Left lobe of liver (tissue), 2 donors: ENCODE results near the gene MEDAG. TPM values are rescaled to one million over a fixed set of nuclear protein-coding genes. Genes with fewer than 3 reads are reported as not detected.

Experiments used
- ATAC-seq: fragments of 200-7000 bp; cut with Tn5 transposase; one replicate; pipeline ENCODE4 v1.9.1; 2020; ENCODE audit warnings: mild to moderate bottlenecking, moderate library complexity
- DNase-seq: peaks from one replicate; pipeline ENCODE4 v3.0.0-alpha.2; 2020; ENCODE audit warnings: low spot score
- total RNA-seq: library from RNA; stranded (reverse); gene quantifications from one replicate; pipeline ENCODE4 v1.2.1, GENCODE V29; 2021
- donor health status: DM: no; HTN: no; CAD: no; lungs with moderate emphysema.
- donor health status: DM: no; HTN: yes; CAD: no.

MEDAG gene
- total RNA-seq = 0.18 TPM

DNA sequence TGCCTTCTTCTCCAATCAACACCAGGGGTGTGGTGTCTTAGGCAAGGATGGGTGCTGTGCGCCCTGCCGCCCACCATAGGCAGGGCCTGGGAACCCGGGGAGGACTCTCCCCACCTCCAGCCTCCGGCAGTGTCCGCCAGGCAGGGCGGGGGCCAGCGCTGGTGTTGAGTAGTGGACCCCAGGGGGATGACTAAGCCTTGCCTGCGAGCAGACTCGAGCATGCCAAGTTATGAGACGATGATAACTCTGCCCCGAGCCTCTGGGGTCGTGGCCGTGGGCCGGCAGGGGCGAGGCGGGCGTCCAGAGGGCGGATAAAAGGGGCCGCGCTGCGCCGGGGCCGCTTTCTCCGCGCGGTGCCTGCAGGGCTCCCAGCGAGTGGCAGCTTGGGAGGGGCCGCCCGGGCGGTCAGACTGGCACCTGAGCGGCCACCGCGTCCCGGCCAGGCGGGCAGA lies at the start of gene MEDAG:
TSS of gene MEDAG (plus strand) at position 340 of the 452 bp plus-strand sequence. CDS start 245 bp downstream, outside the sequence.
- DNase-seq (no peak), ATAC-seq (peak; percentile 10)

GRCh38 chr13:30857018-30857417 lies 49.1 kb upstream of the MEDAG start:
- no peak for DNase-seq

DNA sequence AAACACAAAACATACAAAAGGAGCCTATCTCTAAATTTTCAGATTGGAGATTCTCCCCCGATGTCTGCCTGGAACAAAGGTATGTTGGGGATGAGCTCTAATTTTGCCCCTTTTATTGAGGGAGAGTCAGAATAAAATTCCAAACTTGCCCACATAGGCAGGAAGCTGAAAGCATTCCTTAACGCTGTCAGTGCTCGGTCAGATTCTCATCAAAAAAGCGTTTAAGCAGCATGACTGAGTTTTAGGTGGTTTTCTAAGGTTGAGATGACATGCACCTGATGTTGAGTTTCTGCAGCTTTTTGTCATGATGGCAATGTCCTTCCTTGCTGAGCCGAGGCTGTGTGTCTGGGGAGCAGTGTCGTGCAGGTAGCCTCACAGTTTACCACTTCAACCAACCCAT lies 48.4 kb upstream of the MEDAG start:
- DNase-seq (no peak), ATAC-seq (no peak)

More at GRCh38 chr13:30857018-30857417, 49.1 kb upstream of the MEDAG start:
- no peak for ATAC-seq

- DNase-seq = no peak
- ATAC-seq = no peak
These were observed 46.7 kb upstream of the MEDAG start for GRCh38 chr13:30859326-30859725.

DNA sequence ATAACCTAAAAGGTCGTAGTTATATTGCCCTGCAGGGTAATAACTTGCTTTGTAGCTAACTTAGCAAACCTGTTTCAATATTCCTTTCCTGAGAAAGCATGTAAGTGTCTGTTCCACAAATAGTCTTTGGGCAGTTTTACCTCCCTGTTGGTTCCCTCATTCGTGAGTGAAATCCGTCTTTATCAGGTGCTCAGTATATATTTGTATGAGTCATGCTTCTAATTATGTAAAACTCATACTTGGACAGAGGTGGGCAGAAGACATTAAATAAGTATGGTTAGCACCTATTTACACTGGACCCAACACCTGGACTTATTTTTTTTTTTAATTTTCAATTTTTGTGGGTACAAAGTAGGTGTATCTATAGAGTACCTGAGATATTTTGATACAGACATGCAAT lies 44.9 kb upstream of the MEDAG start:
- ATAC-seq = no peak
- no peak for DNase-seq

DNA sequence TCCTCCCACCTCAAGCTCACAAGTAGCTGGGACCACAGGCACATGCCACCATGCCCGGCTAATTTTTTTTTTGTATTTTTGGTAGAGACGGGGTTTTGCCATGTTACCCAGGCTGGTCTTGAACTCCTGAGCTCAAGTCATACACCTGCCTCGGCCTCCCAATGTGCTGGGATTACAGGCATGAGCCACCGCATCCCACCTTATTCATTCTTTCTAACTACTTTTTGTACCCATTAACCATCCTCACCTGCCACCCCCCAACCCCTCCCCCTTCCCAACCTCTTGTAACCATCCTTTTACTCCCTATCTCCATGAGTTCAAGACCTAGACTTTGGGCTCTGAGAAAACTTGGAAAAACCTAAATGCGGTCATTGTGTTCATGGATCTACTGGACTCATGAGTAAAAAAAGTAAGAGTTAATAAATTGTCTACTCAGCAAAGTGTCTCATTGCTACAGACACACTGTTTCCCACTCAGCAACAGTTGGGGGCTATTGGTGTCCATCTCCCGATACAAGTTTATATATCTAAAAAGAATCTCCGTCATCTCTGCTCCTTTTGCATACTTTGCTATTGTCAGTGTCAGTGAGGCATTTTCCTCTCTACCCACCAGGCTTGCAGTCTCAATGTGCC lies 44.1 kb upstream of the MEDAG start:
- DNase-seq (no peak), ATAC-seq (no peak)

DNA sequence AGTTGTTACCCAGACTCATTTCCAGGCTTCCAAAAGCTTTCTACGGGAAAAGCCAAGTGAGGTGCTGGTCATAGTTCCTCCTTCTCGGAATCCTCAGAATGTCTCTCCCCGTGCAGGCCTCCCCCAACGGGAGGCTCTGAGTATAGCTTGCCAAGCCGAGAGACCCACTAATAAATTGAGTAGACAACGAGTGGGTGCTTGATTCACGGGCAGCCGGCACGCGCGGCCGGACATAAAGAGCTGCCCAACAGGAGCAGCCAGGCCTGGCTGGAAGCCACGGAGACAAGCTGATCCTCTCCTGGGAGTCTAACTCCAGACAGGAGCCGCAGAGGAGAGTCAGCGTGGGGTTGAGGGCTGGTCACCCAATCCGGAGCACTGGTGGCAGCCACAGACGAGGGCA lies 43.4 kb upstream of the MEDAG start:
- DNase-seq (no peak), ATAC-seq (no peak)

DNA sequence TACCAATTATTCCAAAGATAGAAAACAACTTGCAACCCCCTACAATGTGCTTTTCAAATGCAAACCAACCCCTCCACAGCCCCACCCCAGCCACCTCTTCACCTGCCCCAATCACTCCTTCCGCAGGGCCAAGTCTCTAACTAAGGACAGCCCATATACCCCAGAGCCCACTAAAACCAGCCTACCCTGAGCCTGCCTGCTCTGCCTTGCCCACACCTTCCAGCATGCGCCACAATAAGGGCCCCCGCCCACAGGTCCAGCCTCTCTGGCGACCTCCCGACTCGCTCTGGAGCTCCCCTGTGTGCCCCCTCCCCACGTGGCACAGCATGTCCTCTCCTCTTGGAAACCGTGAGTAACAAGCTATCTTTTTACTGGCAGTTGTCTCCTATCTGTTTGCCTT lies 42.8 kb upstream of the MEDAG start:
- DNase-seq = no peak
- ATAC-seq = no peak

GRCh38 chr13:30863796-30864195 lies 42.3 kb upstream of the MEDAG start:
- ATAC-seq = no peak
- no peak for DNase-seq

- no peak for ATAC-seq
- DNase-seq = no peak
These were observed 41.5 kb upstream of the MEDAG start for GRCh38 chr13:30864433-30865122.

DNA sequence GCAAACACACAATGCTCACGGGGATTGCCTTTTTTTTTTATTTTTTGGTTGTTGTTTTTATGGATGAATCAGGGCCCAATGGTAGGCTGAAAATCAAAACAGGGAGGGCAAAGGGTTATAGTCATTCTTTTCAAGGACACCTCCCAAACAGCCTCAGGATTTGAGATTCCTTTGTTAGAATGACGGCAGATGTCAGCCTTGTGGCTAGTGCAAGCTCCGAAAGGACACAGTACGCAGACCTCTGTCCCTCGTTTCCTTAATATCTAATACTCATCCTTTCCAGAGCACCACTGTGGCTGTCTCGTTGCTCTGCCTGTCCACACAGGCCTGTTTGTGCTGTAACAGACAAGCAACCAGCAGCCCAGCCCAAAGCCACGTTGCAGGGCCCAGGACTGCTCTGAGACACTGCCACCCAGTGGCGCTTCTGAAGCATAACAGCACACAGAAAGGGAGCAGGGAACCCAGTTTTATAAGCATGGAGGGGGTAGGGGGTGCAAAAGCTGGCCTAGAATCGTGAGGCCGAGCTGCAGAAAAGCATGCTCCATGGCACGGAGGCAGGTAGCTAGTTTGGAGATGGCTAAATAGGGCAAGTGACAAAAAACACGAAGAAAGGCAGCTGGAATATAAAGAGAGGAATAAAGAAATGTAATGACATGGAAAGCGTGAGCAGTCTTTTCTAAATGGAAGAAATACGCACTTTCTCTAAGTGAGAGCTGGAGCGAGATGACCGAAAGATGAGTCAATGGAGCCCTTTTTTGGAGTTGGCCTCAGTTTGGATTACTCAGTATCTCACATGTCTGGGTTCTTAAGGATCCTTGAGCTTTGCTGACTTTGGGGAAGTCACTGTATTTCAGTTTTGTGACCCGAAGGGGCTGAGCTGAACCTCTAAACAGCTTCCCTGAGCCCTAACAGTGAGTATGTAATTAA lies 40.7 kb upstream of the MEDAG start:
- ATAC-seq = peak; percentile 99
- peak; percentile 76 for DNase-seq

- no peak for DNase-seq
- ATAC-seq = no peak
These were observed 39.4 kb upstream of the MEDAG start for GRCh38 chr13:30866677-30867076.

DNA sequence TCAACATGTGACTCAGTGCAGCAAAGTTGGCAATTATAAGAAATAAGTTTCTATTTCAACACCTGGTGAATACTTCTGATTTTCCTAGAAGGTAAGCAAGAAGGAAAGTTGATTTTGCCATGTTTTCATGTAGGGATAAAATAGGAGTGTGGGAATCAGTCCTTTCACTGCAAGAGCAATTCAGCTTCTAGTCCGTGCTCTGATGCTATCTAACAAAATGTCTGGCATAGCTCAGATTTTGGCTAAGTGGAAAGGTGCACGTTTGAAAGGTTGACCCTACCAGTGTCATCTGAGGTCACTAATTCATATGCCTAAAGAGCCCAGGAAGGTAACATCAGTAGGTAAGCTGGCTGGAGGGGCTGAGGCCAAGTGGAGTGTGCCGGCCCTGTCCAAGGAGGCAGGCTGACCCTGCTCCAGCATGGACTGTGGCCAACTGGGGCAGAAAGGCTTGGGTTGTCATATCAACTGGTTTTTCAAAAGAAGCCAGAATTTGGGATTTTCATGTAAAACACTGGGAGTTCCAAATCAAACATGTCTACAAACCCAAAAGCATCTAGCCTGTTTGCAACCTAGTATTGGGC lies 38.9 kb upstream of the MEDAG start:
- ATAC-seq (no peak), DNase-seq (no peak)

- ATAC-seq (no peak), DNase-seq (no peak)
These were observed 37.1 kb upstream of the MEDAG start for GRCh38 chr13:30868799-30869470.

GRCh38 chr13:30869491-30869890 lies 36.6 kb upstream of the MEDAG start:
- DNase-seq = no peak
- no peak for ATAC-seq

DNA sequence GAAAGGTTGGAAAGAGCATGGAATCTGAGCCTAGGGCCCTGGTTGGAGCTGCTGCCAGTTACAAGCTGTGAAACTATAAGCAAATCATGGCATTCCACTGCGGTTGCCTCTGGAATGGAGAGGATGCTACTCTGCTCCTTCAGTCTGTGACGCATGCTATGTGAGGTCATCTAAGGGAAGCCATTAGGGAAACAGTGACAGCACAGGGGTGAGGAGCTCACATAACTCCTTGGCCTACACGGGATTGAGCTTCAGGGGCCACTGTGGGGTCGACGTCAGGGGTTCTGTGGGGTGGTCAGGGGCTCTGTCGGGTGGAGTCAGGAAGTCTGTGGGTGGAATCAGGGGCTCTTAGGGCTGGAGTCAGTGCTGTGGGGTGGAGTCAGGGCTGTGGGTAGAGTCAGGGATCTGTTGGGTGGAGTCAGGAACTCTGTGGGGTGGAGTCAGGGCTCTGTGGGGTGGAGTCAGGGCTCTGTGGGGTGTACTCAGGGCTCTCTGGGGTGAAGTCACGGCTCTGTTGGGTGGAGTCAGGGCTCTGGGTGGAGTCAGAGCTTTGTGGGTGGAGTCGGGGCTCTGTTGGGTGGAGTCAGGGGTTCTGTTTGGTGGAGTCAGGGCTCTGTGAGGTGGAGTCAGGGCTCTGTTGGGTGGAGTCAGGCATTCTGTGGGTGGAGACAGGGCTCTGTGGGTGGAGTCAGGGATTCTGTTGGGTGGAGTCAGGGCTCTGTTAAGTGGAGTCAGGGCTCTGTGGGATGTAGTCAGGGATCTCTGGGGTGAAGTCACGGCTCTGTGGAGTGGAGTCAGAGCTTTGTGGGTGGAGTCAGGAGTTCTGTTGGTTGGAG lies 35.8 kb upstream of the MEDAG start:
- DNase-seq (no peak), ATAC-seq (peak; percentile 72)

- DNase-seq (no peak), ATAC-seq (no peak)
These were observed 35.0 kb upstream of the MEDAG start for GRCh38 chr13:30870916-30871587.

GRCh38 chr13:30871588-30872275 lies 34.3 kb upstream of the MEDAG start:
- DNase-seq = no peak
- no peak for ATAC-seq

DNA sequence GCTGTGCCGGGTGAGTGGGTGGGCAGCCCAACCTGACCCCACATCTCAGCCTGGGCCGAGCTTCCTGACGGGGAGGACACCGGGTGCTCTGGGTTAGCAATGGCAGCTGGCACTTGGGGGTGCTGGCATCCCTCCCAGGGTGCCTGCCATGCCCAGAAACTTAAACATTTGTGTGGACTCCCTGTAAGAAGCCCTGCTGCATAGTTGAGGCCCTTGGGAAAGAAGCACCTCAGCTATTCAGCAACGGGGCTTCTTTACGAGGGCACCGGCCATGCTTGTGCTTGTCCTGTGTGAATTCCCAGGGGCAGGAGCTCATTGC lies 33.8 kb upstream of the MEDAG start:
- ATAC-seq = no peak
- no peak for DNase-seq
